H1 (cell line): ENCODE data around the gene KCTD16. TPM values are rescaled to one million over a fixed set of nuclear protein-coding genes. Genes with fewer than 3 reads are reported as not detected.

ENCODE experiments used
- CTCF ChIA-PET: fragments of 300-600 bp; sonication (Branson Sonifier 250); formaldehyde crosslinking; loops from one replicate; lab custom pipeline; 2021; ENCODE audit not compliant: partially characterized antibody; lab: Charles Lee
- POLR2A ChIA-PET: fragments of 300-600 bp; sonication (Branson Sonifier 250); formaldehyde crosslinking; loops from one replicate; lab custom pipeline; 2021; ENCODE audit warnings: inconsistent platforms; ENCODE audit not compliant: partially characterized antibody; lab: Charles Lee
- DNase-seq, 2 experiments: peaks; one replicate each; pipeline versions ENCODE4 v3.0.0 to v3.0.0-alpha.2; 2010 to 2022; ENCODE audit warnings: low spot score in 2 of 2, low read depth in 1 of 2, mixed read lengths in 1 of 2
- FAIRE-seq: peaks from 2 replicates; lab custom pipeline; 2011; peaks lifted over from hg19 to GRCh38; lab: Jason Lieb, UNC
- H2AFZ ChIP-seq: 2 replicates; pipeline ENCODE4 v1.8.1; 2012; ENCODE audit warnings: low read length, inconsistent platforms
- H2AK5ac ChIP-seq: 2 replicates; pipeline ENCODE4 v1.6.1; 2013; ENCODE audit warnings: low read depth, low read length
- H2BK120ac ChIP-seq: replicated peaks from 2 replicates; pipeline ENCODE3; 2013; ENCODE audit warnings: low read depth, low read length, inconsistent platforms
- H2BK12ac ChIP-seq: 2 replicates; pipeline ENCODE4 v1.6.1; 2013; ENCODE audit warnings: low read depth, low read length
- H2BK15ac ChIP-seq: 2 replicates; pipeline ENCODE4 v1.6.1; 2013; ENCODE audit warnings: low read length
- H2BK20ac ChIP-seq: 2 replicates; pipeline ENCODE4 v1.6.1; 2013; ENCODE audit warnings: low read length
- H2BK5ac ChIP-seq: 2 replicates; pipeline ENCODE4 v1.6.1; 2013; ENCODE audit warnings: low read depth, low read length
- H3K14ac ChIP-seq: 2 replicates; pipeline ENCODE4 v1.6.1; 2013; ENCODE audit warnings: inconsistent platforms; ENCODE audit not compliant: insufficient read length
- H3K18ac ChIP-seq: 2 replicates; pipeline ENCODE4 v1.6.1; 2013; ENCODE audit warnings: low read length; ENCODE audit errors: extremely low read depth
- H3K23ac ChIP-seq: 2 replicates; pipeline ENCODE4 v1.6.1; 2013; ENCODE audit warnings: inconsistent platforms; ENCODE audit not compliant: insufficient read length
- H3K23me2 ChIP-seq: 2 replicates; pipeline ENCODE4 v1.6.1; 2013; ENCODE audit warnings: low read depth, low read length
- H3K27ac ChIP-seq: 2 replicates; pipeline ENCODE4 v1.6.1; 2011; ENCODE audit warnings: low read depth, low read length, inconsistent platforms
- H3K27me3 ChIP-seq, 4 experiments: replicated peaks in 1 of 4; 1 replicate in 1 of 4; 2 replicates in 3 of 4; pipeline versions ENCODE4 v1.6.1 to v1.8.1; 2011 to 2013; ENCODE audit warnings: low read length in 3 of 4, mild to moderate bottlenecking in 3 of 4, inconsistent platforms in 2 of 4, mixed read lengths in 2 of 4, moderate library complexity in 1 of 4; ENCODE audit not compliant: control insufficient read depth in 3 of 4, insufficient read depth in 3 of 4; ENCODE audit errors: extremely low read depth in 1 of 4
- H3K36me3 ChIP-seq, 4 experiments: 2 replicates each; pipeline versions ENCODE4 v1.6.1 to v1.8.1; 2011 to 2013; ENCODE audit warnings: mild to moderate bottlenecking in 4 of 4, low read length in 3 of 4, moderate library complexity in 2 of 4, control low read depth in 1 of 4, inconsistent platforms in 1 of 4; ENCODE audit not compliant: insufficient read depth in 4 of 4, control insufficient read depth in 2 of 4
- H3K4ac ChIP-seq: replicated peaks from 2 replicates; pipeline ENCODE3; 2013; ENCODE audit warnings: low read length, low read depth, mixed read lengths, inconsistent platforms; ENCODE audit not compliant: insufficient read length
- H3K4me1 ChIP-seq, 4 experiments: replicated peaks in 1 of 4; 1 replicate in 1 of 4; 2 replicates in 3 of 4; pipeline versions ENCODE4 v1.6.1 to v1.8.1; 2011 to 2013; ENCODE audit warnings: low read length in 3 of 4, inconsistent platforms in 2 of 4, mixed read lengths in 1 of 4; ENCODE audit not compliant: insufficient read depth in 4 of 4, control insufficient read depth in 3 of 4
- H3K4me2 ChIP-seq, 2 experiments: 2 replicates each; pipeline versions ENCODE4 v1.6.1 to v1.8.1; 2011 to 2013; ENCODE audit warnings: low read depth in 2 of 2, low read length in 2 of 2, control low read depth in 1 of 2, inconsistent platforms in 1 of 2, mild to moderate bottlenecking in 1 of 2; ENCODE audit not compliant: insufficient read depth in 1 of 2
- H3K4me3 ChIP-seq, 4 experiments: fragments of 200-600, 300-600 bp in 1 of 4; sonication (generic), shearing (Covaris generic), sonication (Bioruptor Twin) in 1 of 4; 2 replicates each; pipeline versions ENCODE4 v1.5.1 to v1.8.1; 2011 to 2016; ENCODE audit warnings: low read length in 4 of 4, low read depth in 3 of 4, control low read depth in 2 of 4, inconsistent platforms in 2 of 4, mild to moderate bottlenecking in 2 of 4, mixed read lengths in 1 of 4, moderate library complexity in 1 of 4; ENCODE audit not compliant: insufficient read depth in 2 of 4; ENCODE audit errors: extremely low read depth in 1 of 4
- H3K56ac ChIP-seq: replicated peaks from 2 replicates; pipeline ENCODE3; 2013; ENCODE audit warnings: low read depth, mild to moderate bottlenecking, mixed read lengths, low read length, inconsistent platforms; ENCODE audit not compliant: insufficient read length
- H3K79me1 ChIP-seq: 2 replicates; pipeline ENCODE4 v1.6.1; 2013; ENCODE audit warnings: low read depth, low read length, control low read depth
- H3K79me2 ChIP-seq, 2 experiments: 2 replicates each; pipeline versions ENCODE4 v1.6.1 to v1.8.1; 2012 to 2013; ENCODE audit warnings: low read length in 2 of 2, mild to moderate bottlenecking in 2 of 2, inconsistent platforms in 1 of 2; ENCODE audit not compliant: insufficient read depth in 2 of 2, control insufficient read depth in 1 of 2
- H3K9ac ChIP-seq, 4 experiments: replicated peaks in 1 of 4; 1 replicate in 1 of 4; 2 replicates in 3 of 4; pipeline versions ENCODE4 v1.6.1 to v1.8.1; 2011 to 2013; ENCODE audit warnings: low read depth in 3 of 4, low read length in 3 of 4, control low read depth in 2 of 4, mild to moderate bottlenecking in 2 of 4, moderate library complexity in 2 of 4, inconsistent platforms in 1 of 4; ENCODE audit errors: extremely low read depth in 1 of 4
- H3K9me3 ChIP-seq, 2 experiments: 2 replicates each; pipeline versions ENCODE4 v1.6.1 to v1.8.1; 2012 to 2013; ENCODE audit warnings: mild to moderate bottlenecking in 2 of 2, moderate library complexity in 2 of 2, control low read depth in 1 of 2, inconsistent platforms in 1 of 2, low read depth in 1 of 2, low read length in 1 of 2, mixed read lengths in 1 of 2; ENCODE audit not compliant: insufficient read depth in 2 of 2
- H4K20me1 ChIP-seq, 2 experiments: replicated peaks in 1 of 2; 2 replicates each; pipeline versions ENCODE3 to v1.8.1; 2011 to 2013; ENCODE audit warnings: inconsistent platforms in 2 of 2, low read length in 2 of 2, mild to moderate bottlenecking in 1 of 2; ENCODE audit not compliant: insufficient read depth in 2 of 2, control insufficient read depth in 1 of 2
- H4K5ac ChIP-seq: 2 replicates; pipeline ENCODE4 v1.6.1; 2013; ENCODE audit warnings: low read length, low read depth, mixed read lengths, inconsistent platforms; ENCODE audit not compliant: insufficient read length
- H4K8ac ChIP-seq: 2 replicates; pipeline ENCODE4 v1.8.0; 2013; ENCODE audit warnings: mild to moderate bottlenecking, moderate library complexity, low read length, inconsistent platforms; ENCODE audit not compliant: insufficient read depth; ENCODE audit errors: extremely low read depth
- H4K91ac ChIP-seq: replicated peaks from 2 replicates; pipeline ENCODE3; 2013; ENCODE audit warnings: low read length, mixed read lengths, inconsistent platforms; ENCODE audit not compliant: insufficient read length
- WGBS, 2 experiments: shearing (Covaris generic) in 1 of 2; methylation state at CpG; one replicate each; pipeline versions ENCODE4 v1.1.6 to v1.1.7; 2013 to 2015; ENCODE audit warnings: low lambda C conversion rate in 2 of 2, mixed read lengths in 2 of 2, inconsistent platforms in 1 of 2, low coverage in 1 of 2, missing lambda C conversion rate in 1 of 2; ENCODE audit not compliant: insufficient replicate concordance in 2 of 2, insufficient coverage in 1 of 2, insufficient read length in 1 of 2; ENCODE audit errors: extremely low coverage in 1 of 2, missing lambda C conversion rate in 1 of 2; 5-methylcytosine and 5-hydroxymethylcytosine counted together
- polyA plus RNA-seq, 7 experiments: library from polyadenylated mRNA; depleted of rRNA in 3 of 7; stranded (reverse) in 5 of 7; unstranded in 2 of 7; fragments of >200 nt in 5 of 7; fragments of 200-250 nt in 2 of 7; gene quantifications; 1 replicate in 5 of 7; 2 replicates in 1 of 7; 4 replicates in 1 of 7; pipeline versions ENCODE4 v1.2.1 to v1.2.3, GENCODE V29; 2011 to 2013; ENCODE audit warnings: missing spikeins in 2 of 7, mixed read lengths in 2 of 7
- total RNA-seq: library from RNA; stranded (reverse); fragmentation: NEBNext Ultra II Directional; extraction: Animal tissue kit (Norgen Biotek cat#: 25700); gene quantifications from 2 replicates; pipeline ENCODE4 v1.2.1, GENCODE V29; 2021

KCTD16 gene
- total and polyA plus RNA-seq, 2 of the 8 experiments (the other 6 are each of a cell fraction or from before 2014, with no cell fraction given): 0.03 to 0.24 TPM

GRCh38 chr5:144143625-144144024 is 27.0 kb upstream of the KCTD16 start:
- H3K18ac ChIP-seq: no peak overlapping the region

More at GRCh38 chr5:144143625-144144024, 27.0 kb upstream of the KCTD16 start:
- Histone ChIP-seq H2BK15ac (no peak overlapping the region), H3K79me2 (no peaks in the 10 kb centered on the region), H3K79me1 (no peaks in the 10 kb centered on the region), H2AK5ac (no peak overlapping the region), H4K20me1 (no peaks in the 10 kb centered on the region), H3K23ac (no peak overlapping the region), H4K91ac (no peak overlapping the region), H3K4me2 (no peak overlapping the region), H2AFZ (no peak overlapping the region), H3K4me1 (0 out of 7 replicates have a peak, but pooled peaks cover 0 to 2% (median 0%) of the 10 kb centered on the region in 4 experiments), H4K5ac (no peak overlapping the region), H3K9me3 (no peaks in the 10 kb centered on the region), H3K23me2 (peaks cover 2% of the 10 kb centered on the region; the same call in 1 of the 2 replicates), H3K56ac (no peak overlapping the region), H3K4ac (no peak overlapping the region), H2BK12ac (no peak overlapping the region), H2BK5ac (no peak overlapping the region), H2BK20ac (no peak overlapping the region), H3K9ac (no peak overlapping the region), H2BK120ac (no peak overlapping the region), H3K14ac (no peak overlapping the region), H3K27me3 (no peaks in the 10 kb centered on the region), H4K8ac (no peak overlapping the region), H3K36me3 (no peaks in the 10 kb centered on the region), H3K27ac (no peak overlapping the region), H3K4me3 (no peak overlapping the region)
- CTCF ChIA-PET: interaction anchor here (1.5 to 2.9 kb wide), 8 partner anchors 9 to 302 kb away, joined by 6 to 15 read pairs (median 8); no protein-coding TSS in a partner anchor
- DNase-seq: no peak
- POLR2A ChIA-PET: interaction anchor here (0.6 kb wide), 1 partner anchor 231 kb away, joined by 3 read pairs; no protein-coding TSS in a partner anchor
- WGBS, 2 experiments: 92% methylated on average over 1 of the region's 1 CpG; no CpG with 5 or more reads in 1 of the 2 experiments
- FAIRE-seq: no peak
